HG03439 (cell line): ENCODE measurements around the gene IL1RAPL2.
"Not testable (repeated sequence)": the region's sequence is repeated elsewhere in the genome, so short reads cannot be mapped to it uniquely, and the experiment has no call there.

ENCODE experiments used
- ATAC-seq: cut with Tn5 transposase; IDR thresholded peaks from one replicate; pipeline ENCODE4 v1.9.1; 2021; ENCODE audit warnings: mild to moderate bottlenecking, moderate library complexity; ENCODE audit not compliant: unreplicated experiment

The IL1RAPL2 gene

DNA sequence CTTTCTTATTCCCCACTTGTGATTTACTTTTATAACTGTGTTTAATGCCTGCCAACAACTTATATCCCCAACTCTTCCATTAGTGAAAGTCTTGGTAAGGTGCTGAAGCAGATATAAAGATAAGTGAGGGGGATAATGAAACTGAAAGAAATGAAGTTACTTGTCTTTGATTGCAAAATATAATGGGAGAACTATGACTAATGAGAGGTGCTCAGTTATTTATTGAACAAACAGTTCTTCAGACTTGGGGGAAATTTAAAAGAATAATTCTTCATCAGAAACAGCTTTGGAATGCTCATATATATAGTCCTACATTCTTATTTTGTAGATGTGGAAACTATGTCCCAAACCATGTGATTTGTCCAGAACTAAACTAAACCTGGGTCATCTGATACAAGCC lies 441.0 kb downstream of the IL1RAPL2 start:
- ATAC-seq = no peak

DNA sequence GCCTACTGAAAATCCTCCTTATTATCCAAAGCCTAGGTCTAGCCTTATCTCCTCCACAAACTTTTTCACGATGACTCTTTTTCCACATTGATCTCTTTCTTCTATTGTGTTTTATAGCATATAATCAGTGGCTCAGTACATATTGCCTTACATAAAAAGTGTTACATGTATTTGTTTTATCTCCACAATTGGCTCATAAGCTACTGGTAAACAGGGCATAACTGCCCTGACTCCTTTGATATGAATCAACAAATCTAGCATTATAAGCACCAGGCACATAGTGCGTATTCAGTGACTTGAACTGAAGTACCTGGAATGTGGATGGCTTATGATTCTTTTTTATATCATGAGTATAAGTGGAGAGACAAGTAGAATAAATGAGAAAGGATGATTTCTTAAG lies 447.7 kb downstream of the IL1RAPL2 start:
- ATAC-seq = no peak

DNA sequence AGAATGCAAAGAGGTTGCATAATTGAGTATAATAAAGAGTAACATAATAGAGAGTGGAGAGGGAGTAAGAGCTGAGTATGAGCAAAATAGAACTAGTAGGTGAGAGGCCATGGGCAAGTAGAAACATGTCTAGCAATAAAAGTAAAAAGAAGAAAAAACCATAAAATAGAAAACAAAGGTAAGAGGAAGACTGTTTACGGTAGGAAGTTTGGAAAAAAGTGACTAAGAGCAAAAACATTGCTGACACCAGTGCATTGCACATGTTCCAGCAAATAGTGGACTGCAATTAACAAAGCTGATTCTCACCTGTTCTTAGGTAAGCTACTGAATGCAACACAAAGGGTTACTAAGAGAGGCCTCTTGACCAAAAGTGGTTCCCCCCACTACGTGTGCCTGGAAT lies 451.6 kb downstream of the IL1RAPL2 start:
- no peak for ATAC-seq

DNA sequence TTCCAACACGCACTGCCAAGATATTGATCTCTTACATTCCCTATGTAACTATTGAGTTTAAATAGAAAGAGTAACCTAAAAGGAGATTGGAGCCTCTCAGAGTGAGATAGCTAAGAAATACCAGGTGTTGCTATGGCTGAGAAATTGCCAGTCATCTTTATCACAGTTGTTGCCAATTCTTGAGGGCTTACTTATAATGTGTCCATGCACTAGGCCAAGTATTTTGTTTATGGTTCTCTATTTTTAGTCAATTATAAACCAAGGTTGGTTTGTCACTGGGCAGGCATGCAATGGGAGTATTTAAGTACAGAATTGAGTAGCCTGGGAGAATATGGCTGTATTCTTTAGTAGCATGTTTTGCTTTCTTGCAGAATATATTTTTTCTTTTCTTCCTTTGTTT lies 452.9 kb downstream of the IL1RAPL2 start:
- no peak for ATAC-seq

DNA sequence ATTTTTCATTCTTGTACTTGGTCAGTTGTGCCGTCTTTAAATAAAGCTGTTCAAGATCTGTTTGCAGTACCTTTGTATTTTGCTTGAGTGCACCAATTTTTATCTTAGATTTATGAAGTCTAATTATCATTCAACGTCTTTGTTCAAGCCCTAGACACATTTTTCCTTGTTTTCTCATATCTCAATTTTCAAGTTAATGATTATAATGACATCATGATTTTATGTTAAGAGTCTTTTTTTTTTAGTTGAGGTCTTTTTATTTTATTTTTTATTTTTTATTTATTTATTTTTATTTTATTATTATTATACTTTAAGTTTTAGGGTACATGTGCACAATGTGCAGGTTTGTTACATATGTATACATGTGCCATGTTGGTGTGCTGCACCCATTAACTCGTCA lies 463.0 kb downstream of the IL1RAPL2 start:
- ATAC-seq = not testable (repeated sequence)

DNA sequence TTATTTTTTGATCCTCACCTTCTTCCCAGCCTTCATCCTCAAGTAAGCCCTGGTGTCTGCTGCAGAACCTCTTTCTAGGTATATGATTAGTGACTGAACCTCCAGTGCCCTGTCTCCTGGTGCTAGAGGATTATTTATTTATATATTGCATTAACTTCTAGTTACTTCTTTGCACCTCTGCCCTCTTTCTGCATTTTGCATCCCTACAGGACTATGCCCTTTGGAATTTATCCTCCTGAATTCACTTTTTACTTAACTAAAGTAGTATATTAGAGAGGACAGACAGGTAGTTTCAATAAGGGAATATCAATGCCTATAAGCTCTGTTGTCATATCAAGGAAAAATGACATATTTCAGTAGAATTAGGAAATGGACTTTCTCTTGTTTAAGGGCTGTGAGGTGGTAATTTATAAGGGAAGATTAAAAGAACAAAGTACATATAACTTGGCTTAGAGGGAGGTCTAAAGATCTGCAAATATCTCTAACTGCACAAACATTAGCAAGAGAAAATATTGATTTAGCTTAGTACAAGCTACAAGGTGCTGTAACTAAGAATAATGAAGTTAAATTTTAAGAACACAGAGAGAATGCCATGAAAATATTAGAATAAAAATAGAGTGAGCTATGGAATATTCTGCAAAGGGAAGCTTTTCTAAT lies 472.8 kb downstream of the IL1RAPL2 start:
- ATAC-seq = no peak

DNA sequence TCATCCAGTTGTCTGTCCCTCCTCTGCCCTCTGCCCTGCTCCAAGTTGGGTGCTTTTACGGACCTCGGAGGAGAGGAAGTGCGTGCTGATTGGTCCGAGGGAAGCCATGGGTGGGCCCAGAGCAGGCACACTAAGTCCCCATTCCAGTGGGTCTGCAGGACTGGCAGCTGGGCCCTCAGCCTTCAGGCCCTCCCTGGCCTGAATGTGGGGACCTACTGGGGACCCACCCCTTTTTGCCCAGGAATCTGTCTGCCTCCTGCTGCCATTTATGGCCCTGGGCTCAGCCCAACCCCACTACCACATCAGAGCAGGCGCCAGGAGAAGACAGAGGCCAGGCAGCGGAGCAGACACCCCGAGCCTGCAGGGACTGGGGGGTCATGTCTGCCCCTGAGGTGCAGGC lies 484.9 kb downstream of the IL1RAPL2 start:
- ATAC-seq = no peak

DNA sequence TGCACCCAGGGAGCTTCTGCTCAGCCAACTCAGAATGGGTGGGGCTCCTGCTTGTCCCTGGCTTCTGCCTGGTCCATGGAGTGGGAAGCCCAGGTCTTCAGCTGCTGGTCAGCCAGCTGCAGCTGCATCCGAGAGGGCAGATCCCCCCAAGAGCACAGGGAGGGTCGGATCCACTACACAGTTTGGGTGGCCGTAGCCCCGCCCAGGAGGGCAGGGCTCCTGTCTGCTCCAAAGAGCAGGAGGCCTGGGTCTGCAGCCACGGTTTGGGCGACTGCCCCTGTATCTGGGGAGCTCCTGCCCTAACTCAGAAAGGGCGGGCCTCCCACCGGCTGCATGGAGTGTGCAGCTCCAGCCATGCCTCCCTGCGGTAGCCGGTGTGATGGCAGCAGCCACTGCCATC lies 485.4 kb downstream of the IL1RAPL2 start:
- no peak for ATAC-seq

DNA sequence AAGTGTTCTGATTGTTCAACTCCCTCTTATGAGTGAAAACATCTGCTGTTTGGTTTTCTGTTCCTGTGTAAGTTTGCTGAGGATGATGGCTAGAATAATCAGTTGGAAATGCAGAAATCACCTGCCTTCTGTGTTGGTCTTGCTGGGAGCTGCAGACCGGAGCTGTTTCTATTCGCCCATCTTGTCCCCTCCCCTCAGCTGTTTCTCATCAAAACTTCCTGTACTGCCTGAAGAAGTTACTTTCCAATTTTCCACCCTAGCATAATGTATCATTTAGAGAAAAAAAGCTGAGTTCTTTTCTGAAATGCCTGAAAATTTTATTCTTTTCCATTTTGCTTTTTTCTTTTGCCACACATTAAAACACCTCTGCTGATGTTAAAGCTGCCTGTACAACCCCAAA lies 486.9 kb downstream of the IL1RAPL2 start:
- no peak for ATAC-seq

DNA sequence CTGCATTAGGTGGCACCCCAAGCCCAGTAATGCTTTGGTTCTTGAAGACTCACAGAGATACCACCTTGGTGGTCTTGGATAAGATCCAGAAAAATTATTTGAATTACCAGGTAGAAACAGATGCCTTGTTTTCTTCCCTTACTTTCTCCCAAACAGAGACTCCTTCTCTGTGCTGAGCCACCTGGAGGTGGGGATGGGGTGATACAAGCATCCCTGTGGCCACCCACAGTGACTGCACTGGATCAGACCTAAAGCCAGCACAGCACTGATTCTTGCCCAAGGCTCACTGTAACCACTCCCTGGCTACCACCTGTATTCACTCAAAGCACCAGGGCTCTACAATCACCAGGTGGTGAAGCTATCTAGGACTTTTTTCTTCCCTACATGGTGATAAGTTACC lies 497.7 kb downstream of the IL1RAPL2 start:
- ATAC-seq = no peak

DNA sequence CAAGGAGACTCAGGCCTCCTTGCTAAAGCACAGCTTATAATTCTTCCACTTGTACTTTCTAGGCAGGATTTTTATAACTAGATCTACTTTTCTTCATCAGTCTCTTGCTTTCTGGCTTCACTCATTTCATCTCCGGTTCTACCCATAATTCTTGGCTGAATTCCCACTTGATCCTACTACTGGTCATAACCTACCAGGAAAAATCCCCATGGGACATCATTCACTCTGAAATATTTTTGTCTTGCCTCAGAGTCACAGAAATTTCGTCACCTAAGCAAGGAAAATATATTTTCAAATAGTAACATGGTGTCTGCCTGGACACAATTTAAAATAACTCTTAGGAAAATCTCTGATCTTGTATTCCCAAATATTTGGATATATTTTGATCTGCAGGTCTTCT lies 532.2 kb downstream of the IL1RAPL2 start:
- no peak for ATAC-seq

DNA sequence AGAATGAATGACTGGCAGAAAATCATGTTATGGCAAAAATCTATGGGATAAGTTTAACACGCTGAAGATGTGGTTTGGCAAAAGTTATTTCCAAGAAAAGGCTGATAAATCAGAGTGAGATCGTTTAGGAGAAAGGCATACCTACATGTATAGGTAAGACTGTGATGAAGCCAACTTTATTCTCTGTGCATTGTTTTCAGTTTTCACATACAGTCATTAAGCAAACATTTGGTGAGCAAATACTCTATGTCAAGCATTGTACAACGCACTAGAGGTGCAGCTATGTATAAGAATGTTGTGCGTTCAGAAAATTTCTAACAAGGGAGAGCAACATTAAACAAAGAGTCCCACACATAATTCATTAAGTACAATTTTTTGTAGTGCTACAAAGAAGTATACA lies 532.8 kb downstream of the IL1RAPL2 start:
- ATAC-seq = no peak

DNA sequence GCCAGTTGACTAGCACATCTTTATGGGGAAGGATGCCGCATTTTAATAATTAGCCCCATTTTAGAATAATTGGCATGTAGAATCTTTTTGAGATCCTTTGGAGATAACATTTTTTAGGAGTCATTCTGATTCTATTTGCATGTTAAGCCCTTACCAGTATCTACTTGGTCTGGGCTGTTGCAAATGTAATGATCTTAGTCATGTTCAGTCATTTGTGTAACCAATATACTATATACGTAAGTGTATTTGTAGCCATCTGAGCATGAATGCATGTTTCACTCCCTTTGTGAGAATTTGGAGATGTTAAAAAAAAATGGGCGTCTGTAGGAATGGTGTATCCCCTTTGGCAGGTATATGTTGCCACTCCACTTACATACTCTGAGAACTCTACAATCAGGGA lies 535.4 kb downstream of the IL1RAPL2 start:
- no peak for ATAC-seq

DNA sequence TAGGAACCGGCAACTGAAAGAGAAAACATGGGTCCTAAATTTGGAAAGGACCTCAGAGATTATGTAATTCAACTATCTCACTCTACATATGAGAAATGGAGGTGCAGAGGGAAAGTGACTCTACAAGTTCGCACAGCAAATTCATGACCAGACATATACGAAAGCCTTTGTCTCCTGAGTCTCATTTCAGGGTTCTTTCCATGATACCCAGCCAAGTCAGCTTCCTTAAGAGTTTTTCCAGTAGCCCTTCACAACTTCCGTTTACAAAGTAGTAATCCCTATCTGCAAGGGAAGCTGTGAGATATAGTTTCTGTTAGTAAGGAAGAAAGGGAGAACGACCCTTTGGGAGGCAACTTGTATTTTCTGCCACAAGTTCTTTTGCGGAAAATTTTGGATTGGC lies 543.9 kb downstream of the IL1RAPL2 start:
- ATAC-seq = no peak

DNA sequence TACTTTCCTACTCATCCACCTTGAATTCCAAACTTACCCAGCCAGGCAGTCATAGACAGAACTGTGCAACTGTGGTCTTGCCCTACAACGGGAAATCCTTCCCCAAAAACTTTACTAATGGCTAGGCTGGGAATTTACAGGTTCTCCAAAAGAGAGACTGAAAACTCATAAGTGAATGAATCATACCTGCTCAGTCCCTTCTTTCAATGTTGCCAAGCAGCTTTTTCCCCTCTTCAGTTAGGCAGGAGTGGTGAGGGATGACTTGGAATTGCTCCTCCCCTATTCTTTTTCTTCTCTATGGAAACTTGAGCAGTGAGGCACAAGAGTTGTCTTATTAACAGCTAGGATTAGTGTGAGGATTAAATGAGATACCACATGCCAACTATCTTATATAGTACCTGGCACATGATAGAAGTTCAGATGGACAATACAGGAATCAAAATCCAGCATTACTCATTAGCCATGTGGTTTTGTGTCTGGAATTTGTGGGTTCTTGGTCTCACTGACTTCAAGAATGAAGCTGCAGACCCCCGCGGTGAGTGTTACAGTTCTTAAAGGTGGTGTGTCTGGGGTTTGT lies 548.6 kb downstream of the IL1RAPL2 start:
- no peak for ATAC-seq

DNA sequence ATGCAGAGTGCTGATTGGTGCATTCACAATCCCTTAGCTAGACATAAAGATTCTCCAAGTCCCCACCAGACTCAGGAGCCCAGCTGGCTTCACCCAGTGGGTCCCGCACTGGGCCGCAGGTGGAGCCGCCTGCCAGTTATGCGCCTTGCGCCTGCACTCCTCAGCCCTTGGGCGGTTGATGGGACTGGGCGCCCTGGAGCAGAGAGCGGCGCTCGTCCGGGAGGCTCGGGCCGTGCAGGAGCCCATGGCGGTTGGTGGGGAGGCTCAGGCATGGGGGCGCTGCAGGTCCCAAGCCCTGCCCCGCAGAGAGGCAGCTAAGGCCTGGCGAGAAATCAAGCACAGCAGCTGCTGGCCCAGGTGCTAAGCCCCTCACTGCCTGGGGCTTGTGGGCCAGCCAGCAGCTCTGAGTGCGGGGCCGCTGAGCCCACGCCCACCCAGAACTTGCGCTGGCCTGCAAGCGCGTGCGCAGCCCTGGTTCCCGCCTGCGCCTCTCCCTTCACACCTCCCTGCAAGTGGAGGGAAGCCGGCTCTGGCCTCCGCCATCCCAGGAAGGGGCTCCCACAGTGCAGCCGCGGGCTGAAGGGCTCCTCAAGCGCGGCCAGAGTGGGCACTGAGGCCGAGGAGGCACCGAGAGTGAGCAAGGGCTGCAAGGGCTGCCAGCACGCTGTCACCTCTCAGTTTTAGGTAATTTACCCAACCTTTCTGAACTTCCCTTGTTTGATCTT lies 549.8 kb downstream of the IL1RAPL2 start:
- not testable (repeated sequence) for ATAC-seq

DNA sequence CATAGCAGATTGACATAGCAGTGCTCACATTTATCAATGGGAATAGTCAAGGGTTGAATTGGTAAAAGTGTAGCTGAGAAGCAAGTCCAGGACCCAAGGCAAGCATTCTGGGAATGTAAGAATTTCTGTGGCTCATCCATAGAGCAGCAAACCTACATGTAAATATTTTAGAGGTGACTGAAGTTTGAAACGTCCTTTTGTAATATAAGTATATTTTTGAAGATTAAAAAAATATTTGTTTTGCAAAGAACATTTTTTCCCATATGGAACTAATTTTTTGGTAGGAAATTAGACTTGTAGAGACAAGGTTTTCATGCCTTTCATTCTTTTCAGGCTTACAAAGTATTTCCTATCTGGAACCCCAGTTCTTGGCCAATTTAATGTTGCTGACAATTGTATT lies 550.5 kb downstream of the IL1RAPL2 start:
- ATAC-seq = no peak

DNA sequence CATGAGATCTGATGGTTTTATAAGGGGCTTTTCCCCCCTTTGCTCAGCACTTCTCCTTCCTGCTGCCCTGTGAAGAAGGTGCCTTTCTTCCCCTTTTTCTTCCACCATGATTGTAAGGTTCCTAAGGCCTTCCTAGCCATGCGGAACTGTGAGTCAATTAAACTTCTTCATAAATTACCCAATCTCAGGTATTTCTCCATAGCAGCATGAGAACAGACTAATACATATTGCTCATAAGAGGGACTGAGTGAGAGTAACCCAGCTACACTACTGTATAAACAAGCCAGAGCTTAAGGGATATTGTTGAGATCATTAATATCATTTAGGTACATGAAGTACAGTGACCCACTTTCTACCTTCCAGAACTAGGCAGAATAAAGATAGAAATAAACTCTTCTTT lies 551.6 kb downstream of the IL1RAPL2 start:
- ATAC-seq = no peak

DNA sequence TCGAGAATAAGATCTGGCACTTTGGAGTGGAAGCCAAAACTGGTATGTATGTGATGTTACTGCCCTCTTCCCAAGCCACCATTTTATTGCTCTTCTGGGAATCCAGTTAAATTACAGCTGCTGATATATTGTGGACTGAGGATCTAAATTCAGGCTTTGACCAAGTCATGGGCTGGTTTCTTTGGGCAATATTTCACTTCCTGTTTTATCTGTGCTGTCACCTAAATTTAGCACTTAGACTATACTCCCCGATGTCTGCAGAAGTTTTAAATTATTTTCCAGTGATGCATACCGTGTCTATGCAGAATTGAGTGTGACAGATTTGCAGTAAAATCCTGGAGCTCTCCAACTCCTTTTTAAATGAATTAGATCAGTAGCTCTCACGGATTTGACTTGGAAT lies 554.5 kb downstream of the IL1RAPL2 start:
- ATAC-seq = no peak

DNA sequence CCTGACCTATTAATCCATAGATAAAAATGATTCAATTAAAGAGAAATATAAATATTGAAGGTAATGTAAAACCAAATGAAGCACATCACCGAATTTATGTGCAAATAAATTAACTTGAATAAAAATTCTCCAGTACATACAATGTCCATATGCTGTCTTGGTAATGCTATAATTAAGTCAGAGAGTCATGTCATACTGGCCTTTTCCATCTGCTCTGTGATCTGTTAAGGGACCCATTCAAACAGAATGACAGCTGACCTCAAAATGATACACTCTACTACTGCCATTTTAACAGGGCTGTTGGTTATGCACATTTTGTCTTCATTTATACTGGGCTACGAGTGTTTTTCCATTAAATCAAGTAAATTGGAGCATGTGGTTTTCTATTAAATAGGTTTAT lies 555.2 kb downstream of the IL1RAPL2 start:
- no peak for ATAC-seq

DNA sequence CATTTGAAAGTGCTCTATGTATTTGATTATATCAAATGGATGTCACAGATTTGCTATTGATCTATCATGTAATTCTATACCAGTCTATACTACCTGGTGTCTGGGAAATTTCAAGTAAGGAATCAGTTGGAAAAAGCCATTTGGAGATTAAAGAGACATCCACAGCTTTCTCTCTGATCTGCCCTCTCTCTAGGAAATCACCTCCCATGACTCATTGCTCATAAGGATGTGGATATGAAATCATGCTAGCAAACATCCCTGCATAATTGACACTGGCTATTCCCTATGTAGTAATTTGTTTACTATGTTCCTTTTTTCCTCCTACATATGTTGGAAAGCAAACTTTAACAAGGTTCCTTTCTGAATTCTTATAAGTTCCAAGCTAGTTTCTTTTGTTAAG lies 560.2 kb downstream of the IL1RAPL2 start:
- ATAC-seq = no peak

DNA sequence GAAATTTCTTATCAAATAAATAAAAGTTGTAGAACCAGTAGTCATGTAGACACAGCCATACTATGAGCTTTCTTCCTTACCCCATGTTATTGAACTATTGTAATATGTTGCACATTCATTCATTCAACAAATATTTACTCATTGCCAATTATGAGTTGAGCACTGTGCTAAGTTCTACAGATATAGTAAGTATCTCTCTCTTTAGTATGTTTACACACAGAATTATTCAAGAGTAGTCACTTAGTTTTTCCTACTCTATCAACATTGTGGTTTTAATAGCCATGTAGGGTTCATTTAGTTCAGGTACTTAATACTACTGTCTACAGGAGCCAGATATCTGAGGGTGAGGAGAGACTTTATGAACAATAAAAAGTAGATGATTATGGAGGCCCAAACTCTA lies 568.3 kb downstream of the IL1RAPL2 start:
- no peak for ATAC-seq
